Measurements from ENCODE around the gene PDE4D.
A peak's percentile ranks its signal among the peaks of the same experiment; 100 is the strongest.

The PDE4D gene

GRCh38 chr5:59709846-59710245 is 183.7 kb downstream of the PDE4D start:
- no peak overlapping the region for H3K4me3 ChIP-seq (ENCODE audit: low read length)
- TF ChIP-seq CTCF (IDR thresholded peaks at IDR 0.05; ENCODE audit: insufficient read depth, low read depth, low read length, missing control alignments), result no peak
- peak; percentile 89 for DNase-seq (ENCODE audit: low read depth)

- no peak overlapping the region for H3K4me3 ChIP-seq (ENCODE audit: low read length)
- TF ChIP-seq CTCF (IDR thresholded peaks at IDR 0.05; ENCODE audit: insufficient read depth, low read depth, low read length, missing control alignments), result no peak
- peak; percentile 15 for DNase-seq (ENCODE audit: low read depth)
These were observed 184.1 kb downstream of the PDE4D start for GRCh38 chr5:59709346-59709821.

GRCh38 chr5:59704936-59705335 is 188.6 kb downstream of the PDE4D start:
- no peak for TF ChIP-seq CTCF (IDR thresholded peaks at IDR 0.05; ENCODE audit: insufficient read depth, low read depth, low read length, missing control alignments)
- no peak overlapping the region for H3K4me3 ChIP-seq (ENCODE audit: low read length)
- DNase-seq (ENCODE audit: low read depth), result no peak

GRCh38 chr5:59703789-59704188 is 189.7 kb downstream of the PDE4D start:
- H3K4me3 ChIP-seq (ENCODE audit: low read length), result no peak overlapping the region
- no peak for DNase-seq (ENCODE audit: low read depth)
- TF ChIP-seq CTCF (IDR thresholded peaks at IDR 0.05; ENCODE audit: insufficient read depth, low read depth, low read length, missing control alignments), result no peak

GRCh38 chr5:59698207-59699178 is 195.0 kb downstream of the PDE4D start:
- no peak for DNase-seq (ENCODE audit: low read depth)
- TF ChIP-seq CTCF (IDR thresholded peaks at IDR 0.05; ENCODE audit: insufficient read depth, low read depth, low read length, missing control alignments), result no peak
- no peak overlapping the region for H3K4me3 ChIP-seq (ENCODE audit: low read length)

- no peak for DNase-seq (ENCODE audit: low read depth)
These were observed 199.1 kb downstream of the PDE4D start for GRCh38 chr5:59694411-59694810.

More at GRCh38 chr5:59694411-59694810, 199.1 kb downstream of the PDE4D start:
- TF ChIP-seq CTCF (IDR thresholded peaks at IDR 0.05; ENCODE audit: insufficient read depth, low read depth, low read length, missing control alignments), result no peak
- H3K4me3 ChIP-seq (ENCODE audit: low read length), result no peak overlapping the region

Data from epithelial cell of esophagus (primary cell).